Measurements from ENCODE around the gene B4GALNT4. TPM values are rescaled to one million over a fixed set of nuclear protein-coding genes. Genes with fewer than 3 reads are reported as not detected.

B4GALNT4 gene
- total and polyA plus RNA-seq, 2 of the 13 experiments (the other 11 are each of a cell fraction or from before 2014, with no cell fraction given) = 30.5 to 50.1 TPM

- POLR2A ChIA-PET = interaction anchor here (1.7 kb wide), 1 partner anchor 21 kb away, joined by 4 read pairs; the partner anchor contains the start of gene PKP3
- Histone ChIP-seq H3K4me3 (replicated peaks in 1 of 3; ENCODE audit: insufficient read depth in 1 of 3, low read depth in 2 of 3, low read length in 3 of 3) (peak overlapping the region in 1 of 3 experiments; percentile 18; a peak in 1 of 6 replicates), H3K9ac (ENCODE audit: insufficient read depth, low read depth, low read length) (peak overlapping the region; percentile 50), H2AFZ (ENCODE audit: low read length) (no peak overlapping the region), H3K79me2 (ENCODE audit: insufficient read depth, low read length) (no peaks in the 10 kb centered on the region), H3K9me3 (ENCODE audit: low read length) (no peaks in the 10 kb centered on the region), H3K4me2 (ENCODE audit: low read depth, low read length) (no peak overlapping the region; the same call in 1 of the 2 replicates), H3K4me1 (ENCODE audit: insufficient read depth, low read length) (peaks cover 50% of the 10 kb centered on the region), H4K20me1 (ENCODE audit: insufficient read depth, low read length) (0 out of 2 replicates have a peak, but pooled peaks cover 4% of the 10 kb centered on the region), H3K36me3 (replicated peaks in 1 of 2; ENCODE audit: control insufficient read depth in 1 of 2, insufficient read depth in 2 of 2, low read length in 2 of 2) (peaks cover 0 to 11% of the 10 kb centered on the region in 2 experiments; a peak in 2 of 5 replicates), H3K27me3 (ENCODE audit: control insufficient read depth in 1 of 2, insufficient read depth in 2 of 2, low read length in 2 of 2) (peaks cover 0 to 3% of the 10 kb centered on the region in 2 experiments; a peak in 2 of 5 replicates), H3K27ac (ENCODE audit: extremely low read length, insufficient read depth, low read length) (peak overlapping the region; percentile 75)
- TF ChIP-seq TCF7 (IDR thresholded peaks at IDR 0.05; ENCODE audit: low read depth) (no peak), ZNF543 (CRISPR knock-in tag; IDR thresholded peaks at IDR 0.05) (0 out of 2 replicates have a peak, but pooled peaks have one; percentile 45), HMGXB4 (CRISPR knock-in tag; IDR thresholded peaks at IDR 0.05; ENCODE audit: borderline replicate concordance in 1 of 2, low read depth in 1 of 2) (peak in 1 of 2 experiments; percentile 2; a peak in 1 of 4 replicates), NR2F6 (IDR thresholded peaks at IDR 0.05) (no peak), NR2F6 (CRISPR knock-in tag; IDR thresholded peaks at IDR 0.05) (0 out of 2 replicates have a peak, but pooled peaks have one; percentile 2), ZNF740 (CRISPR knock-in tag; IDR thresholded peaks at IDR 0.05) (peak; percentile 67), ZNF253 (CRISPR knock-in tag; IDR thresholded peaks at IDR 0.05; ENCODE audit: borderline replicate concordance) (no peak), ZNF644 (CRISPR knock-in tag; IDR thresholded peaks at IDR 0.05; ENCODE audit: low read depth) (no peak), MYC (CRISPR knock-in tag; IDR thresholded peaks at IDR 0.05; ENCODE audit: borderline replicate concordance) (0 out of 2 replicates have a peak, but pooled peaks have one; percentile 12), ZNF34 (CRISPR knock-in tag; IDR thresholded peaks at IDR 0.05; ENCODE audit: borderline replicate concordance) (0 out of 2 replicates have a peak, but pooled peaks have one; percentile 17), ZNF296 (CRISPR knock-in tag; conservative IDR thresholded peaks at IDR 0.05) (no peak), PCBP1 (IDR thresholded peaks at IDR 0.05; ENCODE audit: borderline replicate concordance, low read depth, low read length) (0 out of 2 replicates have a peak, but pooled peaks have one; percentile 31), ZNF570 (CRISPR knock-in tag; IDR thresholded peaks at IDR 0.05; ENCODE audit: borderline replicate concordance) (no peak)
- CTCF ChIA-PET (ENCODE audit: low intra/inter-chr PET ratio, low total read pairs) = no interaction called here
- no peak for DNase-seq (ENCODE audit: low spot score)
- intact Hi-C loops (cut with micrococcal nuclease; ENCODE audit: unreplicated experiment) = no loop called here
- in situ Hi-C loops (cut with HindIII; ENCODE audit: extremely low pct_ligation_motif_present, low pct_unique_long_range_greater_than_20kb) = no loop called here
- FAIRE-seq = no peak
- no TSS peak for BruUV-seq (replicated peaks)
- no peak for ATAC-seq
- 96% methylated on average over 9 of the region's 41 CpGs for WGBS (ENCODE audit: low lambda C conversion rate)
Measured at GRCh38 chr11:372809-373715, 3.8 kb downstream of the B4GALNT4 start.
